HUES48 (cell line): ENCODE results near the gene ITSN2.
"Not testable (repeated sequence)": the region's sequence is repeated elsewhere in the genome, so short reads cannot be mapped to it uniquely, and the experiment has no call there.

Source experiments
- H3K27ac ChIP-seq: one replicate; pipeline ENCODE4 v1.7.0; 2013; ENCODE audit warnings: low read depth, low read length, inconsistent platforms
- H3K27me3 ChIP-seq: 2 replicates; pipeline ENCODE4 v1.6.1; 2013; ENCODE audit warnings: mild to moderate bottlenecking, low read length; ENCODE audit not compliant: control insufficient read depth, insufficient read depth
- H3K36me3 ChIP-seq: 2 replicates; pipeline ENCODE4 v1.6.1; 2013; ENCODE audit warnings: low read length; ENCODE audit not compliant: control insufficient read depth, insufficient read depth
- H3K4me1 ChIP-seq: 2 replicates; pipeline ENCODE4 v1.6.1; 2013; ENCODE audit warnings: mild to moderate bottlenecking, low read length; ENCODE audit not compliant: control insufficient read depth, insufficient read depth
- H3K4me3 ChIP-seq: 2 replicates; pipeline ENCODE4 v1.5.1; 2013; ENCODE audit warnings: mild to moderate bottlenecking, low read depth, low read length
- H3K9ac ChIP-seq: 2 replicates; pipeline ENCODE4 v1.6.1; 2013; ENCODE audit warnings: mild to moderate bottlenecking, low read depth, low read length, moderate library complexity
- H3K9me3 ChIP-seq: 2 replicates; pipeline ENCODE4 v1.6.1; 2013; ENCODE audit warnings: low read length; ENCODE audit not compliant: control insufficient read depth, insufficient read depth

ITSN2 gene

DNA sequence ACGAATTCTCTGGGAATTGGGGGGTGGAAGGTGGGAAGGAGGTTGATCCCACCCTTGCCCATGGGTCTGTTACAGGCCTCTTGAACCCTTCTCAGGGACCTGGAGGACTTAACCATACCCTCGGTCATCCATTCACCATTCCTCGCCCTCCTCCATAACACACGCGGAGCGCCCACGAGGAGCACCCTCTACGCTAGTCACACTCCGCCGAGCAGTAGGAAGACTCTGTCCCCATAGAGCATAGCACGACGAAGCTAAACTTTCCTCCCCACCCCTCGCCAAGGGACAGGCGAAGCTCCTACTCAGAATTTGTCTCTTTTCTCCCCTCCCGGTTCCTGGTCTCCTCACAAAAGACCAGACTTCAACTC, 611 bp upstream of the ITSN2 start:
- peaks cover 13% of the 10 kb centered on the region for H3K4me1 ChIP-seq
- no peak overlapping the region for H3K27ac ChIP-seq
- H3K36me3 ChIP-seq = no peaks in the 10 kb centered on the region
- peak overlapping the region; percentile 82; the same call in 1 of the 2 replicates for H3K4me3 ChIP-seq
- no peaks in the 10 kb centered on the region for H3K9me3 ChIP-seq
- peak overlapping the region; percentile 75; the same call in 1 of the 2 replicates for H3K9ac ChIP-seq
- H3K27me3 ChIP-seq = peaks cover 14% of the 10 kb centered on the region

DNA sequence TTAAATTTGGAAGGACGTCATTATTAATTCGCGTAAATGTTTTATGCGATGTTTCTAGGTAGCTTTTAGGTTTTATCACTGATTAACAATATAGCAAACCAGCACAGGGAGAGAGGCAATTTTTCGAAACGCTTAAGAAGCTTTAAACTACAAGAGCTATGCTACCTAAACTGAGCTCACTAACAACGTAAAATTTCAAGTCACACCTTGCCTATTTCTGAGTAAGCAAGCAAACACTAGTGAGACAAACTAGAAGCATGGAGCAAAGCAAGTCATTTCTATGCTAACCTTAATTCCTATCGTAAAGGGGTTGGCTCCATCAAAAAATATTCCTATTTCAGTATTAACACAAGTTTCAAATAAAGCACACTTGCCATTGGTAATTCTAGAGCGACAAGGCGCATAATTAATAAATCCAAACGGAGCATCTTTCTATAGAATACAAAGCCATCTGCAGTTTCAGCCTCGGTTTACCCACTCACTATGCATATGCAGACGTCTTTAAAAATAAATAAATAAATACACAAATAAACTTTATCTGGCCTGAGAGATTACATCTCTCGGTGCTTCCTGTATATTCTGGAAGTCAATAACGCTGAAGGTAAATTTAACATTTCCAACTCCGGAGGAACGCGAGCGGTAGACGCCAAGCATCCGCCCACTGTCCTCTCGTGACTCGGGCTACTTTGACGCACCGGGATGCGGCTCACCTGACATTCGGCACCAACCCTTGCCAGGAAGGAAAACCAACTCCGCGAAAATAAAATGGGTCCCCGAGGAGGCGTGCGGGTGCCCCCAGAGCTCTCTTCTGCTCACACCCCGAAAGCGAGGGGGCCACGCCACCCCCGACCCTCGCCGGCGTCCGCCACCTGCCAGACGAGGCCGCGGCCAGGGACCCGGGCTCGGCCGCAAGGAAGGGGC, 947 bp downstream of the ITSN2 start:
- peaks cover 13% of the 10 kb centered on the region for H3K4me1 ChIP-seq
- H3K27me3 ChIP-seq = peaks cover 14% of the 10 kb centered on the region
- peak overlapping the region; percentile 82 for H3K4me3 ChIP-seq
- H3K36me3 ChIP-seq = no peaks in the 10 kb centered on the region
- H3K9me3 ChIP-seq = no peaks in the 10 kb centered on the region
- H3K27ac ChIP-seq = no peak overlapping the region
- H3K9ac ChIP-seq = peak overlapping the region; percentile 75; the same call in 1 of the 2 replicates

DNA sequence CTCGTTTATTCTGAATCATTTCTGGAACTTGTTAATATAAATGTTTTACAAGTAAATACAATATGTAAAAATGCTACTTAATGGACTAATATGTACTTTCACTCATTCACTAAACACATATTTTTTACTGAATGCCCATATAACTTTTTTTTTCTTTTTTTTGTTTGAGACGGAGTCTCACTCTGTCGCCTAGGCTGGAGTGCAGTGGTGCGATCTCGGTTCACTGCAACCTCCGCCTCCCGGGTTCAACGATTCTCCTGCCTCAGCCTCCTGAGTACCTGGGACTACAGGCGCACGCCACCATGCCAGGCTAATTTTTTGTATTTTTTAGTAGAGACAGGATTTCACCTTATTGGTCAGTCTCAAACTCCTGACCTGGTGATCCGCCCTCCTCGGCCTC, 2.6 kb downstream of the ITSN2 start:
- H3K9ac ChIP-seq, H3K27ac ChIP-seq, H3K36me3 ChIP-seq, H3K4me3 ChIP-seq, H3K9me3 ChIP-seq: not testable (repeated sequence)
- peaks cover 11% of the 10 kb centered on the region; the same call in 1 of the 2 replicates for H3K27me3 ChIP-seq
- peaks cover 13% of the 10 kb centered on the region for H3K4me1 ChIP-seq

DNA sequence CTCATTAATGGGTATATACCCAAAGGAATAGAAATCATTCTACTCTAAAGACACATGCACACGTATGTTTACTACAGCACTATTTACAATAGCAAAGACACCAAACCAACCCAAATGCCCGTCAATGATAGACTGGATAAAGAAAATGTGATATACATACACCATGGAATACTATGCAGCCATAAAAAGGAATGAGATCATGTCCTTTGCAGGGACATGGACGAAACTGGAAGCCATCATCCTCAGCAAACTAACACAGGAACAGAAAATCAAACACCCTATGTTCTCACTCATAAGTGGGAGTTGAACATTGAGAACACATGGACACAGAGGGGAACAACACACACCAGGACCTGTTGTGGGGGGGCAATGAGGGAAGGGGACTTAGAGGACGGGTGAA, 3.2 kb downstream of the ITSN2 start:
- H3K27ac ChIP-seq, H3K4me3 ChIP-seq, H3K36me3 ChIP-seq, H3K9me3 ChIP-seq, H3K9ac ChIP-seq: not testable (repeated sequence)
- Histone ChIP-seq H3K4me1 (peaks cover 13% of the 10 kb centered on the region), H3K27me3 (peaks cover 11% of the 10 kb centered on the region; the same call in 1 of the 2 replicates)

DNA sequence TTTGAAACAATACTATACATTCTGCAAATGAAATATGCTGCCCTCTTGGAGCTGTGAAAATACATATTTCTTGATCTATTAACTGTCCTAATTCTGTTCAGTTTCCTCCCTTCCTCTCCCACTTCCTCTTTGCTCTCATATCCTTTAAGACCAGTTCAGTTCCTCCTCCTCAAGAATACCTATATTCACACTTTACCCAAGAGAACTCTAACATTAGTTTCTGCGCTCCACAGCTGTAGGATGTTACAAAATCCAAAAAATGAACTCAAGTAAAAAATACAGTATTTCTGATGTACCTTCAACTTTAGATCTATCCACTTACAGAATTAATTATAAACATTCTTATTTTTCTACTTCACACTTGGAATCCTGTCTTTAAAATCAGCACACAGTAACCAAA, 5.4 kb downstream of the ITSN2 start:
- Histone ChIP-seq H3K36me3 (no peaks in the 10 kb centered on the region), H3K27me3 (peaks cover 6% of the 10 kb centered on the region; the same call in 1 of the 2 replicates), H3K27ac (no peak overlapping the region), H3K4me3 (no peak overlapping the region), H3K9ac (no peak overlapping the region), H3K4me1 (0 out of 2 replicates have a peak, but pooled peaks cover 6% of the 10 kb centered on the region), H3K9me3 (no peaks in the 10 kb centered on the region)

DNA sequence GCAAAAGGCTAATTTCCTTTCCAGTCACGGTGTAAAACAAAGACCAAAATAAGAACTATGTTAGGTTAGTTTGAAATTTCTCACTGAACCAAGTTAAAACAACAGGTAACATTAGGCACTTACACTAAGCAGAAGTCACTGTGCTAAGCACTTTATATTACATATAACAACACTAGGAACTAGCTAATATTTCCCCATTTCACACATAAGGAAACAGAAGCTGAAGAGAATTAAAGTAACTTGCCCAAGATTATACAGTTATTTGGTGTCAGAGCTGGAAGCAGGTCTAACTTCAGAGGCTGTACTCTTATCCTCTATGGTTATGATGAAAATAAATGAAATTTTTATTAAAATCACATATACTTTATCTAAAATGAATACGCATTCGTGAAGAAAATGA, 5.9 kb downstream of the ITSN2 start:
- Histone ChIP-seq H3K4me3 (no peak overlapping the region), H3K9ac (no peak overlapping the region), H3K4me1 (0 out of 2 replicates have a peak, but pooled peaks cover 5% of the 10 kb centered on the region), H3K27me3 (peaks cover 5% of the 10 kb centered on the region; the same call in 1 of the 2 replicates), H3K36me3 (no peaks in the 10 kb centered on the region), H3K9me3 (no peaks in the 10 kb centered on the region), H3K27ac (no peak overlapping the region)

DNA sequence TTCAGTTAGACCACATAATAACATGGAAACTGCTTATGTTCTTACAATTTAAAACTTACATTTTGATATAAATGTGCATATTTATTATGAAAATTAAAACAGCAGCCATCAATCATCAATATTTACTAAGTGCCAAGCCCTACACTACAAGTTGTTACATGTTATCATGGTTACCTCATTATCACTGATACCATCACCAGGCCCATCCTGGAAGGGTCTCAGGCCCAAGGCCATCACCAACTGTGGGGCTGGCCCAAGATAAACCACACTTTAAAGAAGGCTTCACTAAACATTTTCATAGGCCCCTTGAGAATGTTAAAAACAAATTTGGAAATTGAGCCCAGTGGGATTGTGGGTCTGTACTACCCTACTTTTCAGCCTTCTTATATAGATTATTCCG, 6.4 kb downstream of the ITSN2 start:
- H3K4me1 ChIP-seq = 0 out of 2 replicates have a peak, but pooled peaks cover under 1% of the 10 kb centered on the region
- no peak overlapping the region for H3K9ac ChIP-seq
- no peak overlapping the region for H3K27ac ChIP-seq
- H3K9me3 ChIP-seq = no peaks in the 10 kb centered on the region
- no peak overlapping the region for H3K4me3 ChIP-seq
- H3K27me3 ChIP-seq = peaks cover under 1% of the 10 kb centered on the region; the same call in 1 of the 2 replicates
- H3K36me3 ChIP-seq = no peaks in the 10 kb centered on the region

DNA sequence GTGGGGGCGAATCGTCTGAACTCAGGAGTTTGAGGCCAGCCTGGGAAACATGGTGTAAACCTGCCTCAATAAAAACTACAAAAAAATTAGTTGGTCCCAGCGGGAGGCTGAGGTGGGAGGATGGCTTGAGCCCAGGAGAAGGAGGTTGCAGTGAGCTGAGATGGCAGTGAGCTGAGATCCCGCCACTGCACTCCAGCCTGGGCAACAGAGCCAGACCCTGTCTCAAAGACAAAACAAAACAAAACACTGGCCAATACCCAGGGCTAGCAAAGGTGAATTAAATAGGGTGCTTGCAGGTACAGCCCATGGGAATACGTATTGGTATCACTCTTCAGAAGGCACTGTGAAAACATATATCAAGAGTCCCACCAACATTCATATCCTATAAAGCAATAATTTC, 7.0 kb downstream of the ITSN2 start:
- Histone ChIP-seq H3K27me3 (no peaks in the 10 kb centered on the region), H3K9me3 (no peaks in the 10 kb centered on the region), H3K4me3 (no peak overlapping the region), H3K36me3 (no peaks in the 10 kb centered on the region), H3K27ac (no peak overlapping the region), H3K9ac (no peak overlapping the region), H3K4me1 (no peaks in the 10 kb centered on the region)

DNA sequence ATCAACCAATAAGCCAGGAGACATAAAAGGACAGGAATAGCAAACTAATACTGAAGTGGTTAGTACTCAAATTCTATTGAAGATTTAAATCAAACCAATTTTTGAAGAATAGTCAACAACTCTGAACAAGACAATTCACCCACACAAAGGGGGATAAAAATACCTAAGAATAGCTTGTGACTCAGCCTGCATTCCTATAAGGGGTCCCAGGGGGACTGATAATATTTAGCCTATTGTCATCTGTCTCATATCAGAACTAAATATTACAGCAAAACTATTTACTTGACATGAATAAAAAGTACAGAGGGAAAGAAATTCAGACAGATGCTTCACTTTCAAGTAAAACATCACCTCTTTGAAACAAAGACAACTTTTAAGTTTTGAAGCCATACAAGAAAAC, 7.7 kb downstream of the ITSN2 start:
- no peak overlapping the region for H3K9ac ChIP-seq
- H3K27me3 ChIP-seq = no peaks in the 10 kb centered on the region
- no peaks in the 10 kb centered on the region for H3K9me3 ChIP-seq
- no peak overlapping the region for H3K27ac ChIP-seq
- H3K4me3 ChIP-seq = no peak overlapping the region
- H3K36me3 ChIP-seq = no peaks in the 10 kb centered on the region
- no peaks in the 10 kb centered on the region for H3K4me1 ChIP-seq

DNA sequence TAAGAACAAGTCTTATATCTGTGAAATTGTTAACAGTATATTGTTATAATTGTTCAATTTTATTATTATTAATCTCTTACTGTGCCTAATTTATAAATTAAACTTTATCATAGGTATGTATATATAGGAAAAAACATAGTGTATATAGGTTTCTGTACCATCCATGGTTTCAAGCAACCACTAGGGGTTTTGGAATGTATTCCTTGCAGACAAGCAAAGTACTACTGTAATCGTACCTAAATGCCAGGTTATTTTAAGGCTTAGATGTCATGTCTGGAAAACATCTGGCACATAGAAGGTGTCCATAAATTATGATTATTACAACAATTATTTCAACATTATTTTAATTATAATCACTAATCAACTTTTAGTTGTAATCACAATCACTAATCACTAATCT, 8.4 kb downstream of the ITSN2 start:
- no peak overlapping the region for H3K9ac ChIP-seq

DNA sequence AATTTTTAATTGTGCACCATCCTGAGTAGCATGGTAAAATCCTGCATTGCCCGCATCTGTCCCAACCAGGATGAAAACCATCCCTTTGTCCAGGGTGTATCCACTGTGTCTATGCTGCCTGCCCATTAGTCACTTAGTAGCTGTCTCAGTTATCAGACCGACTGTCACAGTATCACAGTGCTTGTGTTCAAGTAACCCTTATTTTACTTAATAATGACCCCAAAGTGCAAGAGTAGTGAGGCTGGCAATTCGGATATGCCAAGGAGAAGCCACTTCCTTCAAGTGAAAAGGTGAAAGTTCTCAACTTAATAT, 8.8 kb downstream of the ITSN2 start:
- no peak overlapping the region for H3K4me3 ChIP-seq
- H3K4me1 ChIP-seq = no peaks in the 10 kb centered on the region
- H3K36me3 ChIP-seq = no peaks in the 10 kb centered on the region
- H3K27me3 ChIP-seq = no peaks in the 10 kb centered on the region
- no peak overlapping the region for H3K27ac ChIP-seq
- H3K9me3 ChIP-seq = no peaks in the 10 kb centered on the region
- H3K9ac ChIP-seq = no peak overlapping the region

More for the DNA sequence above, 8.4 kb downstream of the ITSN2 start:
- H3K4me1 ChIP-seq = no peaks in the 10 kb centered on the region
- no peaks in the 10 kb centered on the region for H3K36me3 ChIP-seq
- no peak overlapping the region for H3K4me3 ChIP-seq
- no peaks in the 10 kb centered on the region for H3K9me3 ChIP-seq
- no peaks in the 10 kb centered on the region for H3K27me3 ChIP-seq
- H3K27ac ChIP-seq = no peak overlapping the region
